NCI-H510A treated with DMSO at 0.1 percent for 48 hours (cell line): ENCODE data around the gene RTF2.
"Not testable (repeated sequence)": the region's sequence is repeated elsewhere in the genome, so short reads cannot be mapped to it uniquely, and the experiment has no call there.

ENCODE experiments used
- DNase-seq: peaks from one replicate; lab custom pipeline; 2025; lab: John Stamatoyannopoulos, UW

Gene RTF2

GRCh38 chr20:56501116-56501515, 32.7 kb downstream of the RTF2 start:
- no peak for DNase-seq

- DNase-seq: no peak
Measured at GRCh38 chr20:56503916-56504315, 35.5 kb downstream of the RTF2 start.

GRCh38 chr20:56504373-56505005, 36.1 kb downstream of the RTF2 start:
- no peak for DNase-seq

- DNase-seq: no peak
Measured at GRCh38 chr20:56506103-56506502, 37.7 kb downstream of the RTF2 start.

GRCh38 chr20:56511926-56512325, 43.5 kb downstream of the RTF2 start:
- DNase-seq: no peak

GRCh38 chr20:56513161-56514150, 45.0 kb downstream of the RTF2 start:
- no peak for DNase-seq

- no peak for DNase-seq
Measured at GRCh38 chr20:56516631-56517030, 48.2 kb downstream of the RTF2 start.

GRCh38 chr20:56517211-56517610, 48.8 kb downstream of the RTF2 start:
- DNase-seq: no peak

GRCh38 chr20:56517641-56518040, 49.2 kb downstream of the RTF2 start:
- no peak for DNase-seq

GRCh38 chr20:56518126-56518525, 49.7 kb downstream of the RTF2 start:
- DNase-seq: no peak

- no peak for DNase-seq
Measured at GRCh38 chr20:56518721-56519398, 50.4 kb downstream of the RTF2 start.

GRCh38 chr20:56519551-56519950, 51.1 kb downstream of the RTF2 start:
- DNase-seq: no peak

GRCh38 chr20:56520180-56520579, 51.8 kb downstream of the RTF2 start:
- DNase-seq: no peak

GRCh38 chr20:56520746-56521354, 52.4 kb downstream of the RTF2 start:
- DNase-seq: not testable (repeated sequence)

- no peak for DNase-seq
Measured at GRCh38 chr20:56522311-56522710, 53.9 kb downstream of the RTF2 start.

- DNase-seq: not testable (repeated sequence)
Measured at GRCh38 chr20:56524444-56524843, 56.0 kb downstream of the RTF2 start, which contains the start of gene FAM209A. Gene FAM209A (plus strand): TSS chr20:56524744. CDS start chr20:56524809, 65 bp downstream.

GRCh38 chr20:56527521-56527920, 59.1 kb downstream of the RTF2 start:
- DNase-seq: no peak

- not testable (repeated sequence) for DNase-seq
Measured at GRCh38 chr20:56532946-56533345, 64.5 kb downstream of the RTF2 start, which contains the start of gene FAM209B. Gene FAM209B (plus strand): TSS chr20:56533246. CDS start chr20:56533342, 96 bp downstream.

- no peak for DNase-seq
Measured at GRCh38 chr20:56537997-56538396, 69.6 kb downstream of the RTF2 start.

GRCh38 chr20:56540415-56540814, 72.0 kb downstream of the RTF2 start:
- DNase-seq: no peak

- no peak for DNase-seq
Measured at GRCh38 chr20:56542489-56543030, 74.1 kb downstream of the RTF2 start.

- DNase-seq: no peak
Measured at GRCh38 chr20:56551571-56551970, 83.1 kb downstream of the RTF2 start.
